Liver (tissue), 3 donors: Measurements from ENCODE around the gene PROB1.

Source experiments
- GABPA ChIP-seq, 2 donors: IDR thresholded peaks in 1 of 2; conservative IDR thresholded peaks in 1 of 2; 2 replicates each; pipeline ENCODE4 v1.6.1; 2016; ENCODE audit warnings: antibody characterized with exemption in 2 of 2, mild to moderate bottlenecking in 1 of 2, moderate library complexity in 1 of 2
- TF ChIP-seq, protein P1 (sequence below): fragments of 150-350 bp; IDR thresholded peaks from 2 replicates; pipeline ENCODE4 v1.5.1; 2017; ENCODE audit warnings: improper control_type of control experiment, low read depth, low read length; ENCODE audit not compliant: missing input control
- TF ChIP-seq, protein P2 (sequence below): IDR thresholded peaks from 2 replicates; pipeline ENCODE4 v1.6.1; 2016; ENCODE audit warnings: antibody characterized with exemption
- donor health status: healthy.
- donor health status: healthy.

DNA sequence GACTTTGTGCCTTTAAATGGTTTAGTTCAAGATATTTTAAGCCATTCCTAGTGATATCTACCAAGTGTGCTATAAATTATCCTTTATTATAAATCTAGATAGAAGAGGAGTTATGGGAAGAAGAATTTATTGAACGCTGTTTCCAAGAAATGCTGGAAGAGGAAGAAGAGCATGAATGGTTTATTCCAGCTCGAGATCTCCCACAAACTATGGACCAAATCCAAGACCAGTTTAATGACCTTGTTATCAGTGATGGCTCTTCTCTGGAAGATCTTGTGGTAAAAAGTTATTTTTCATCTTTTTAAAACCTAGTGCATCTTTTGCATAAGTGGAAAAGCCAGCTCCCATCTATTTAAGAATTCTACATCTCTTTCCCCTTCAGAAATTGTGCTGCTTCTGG is 30.4 kb downstream of the PROB1 start:
- TF ChIP-seq, protein P1, sequence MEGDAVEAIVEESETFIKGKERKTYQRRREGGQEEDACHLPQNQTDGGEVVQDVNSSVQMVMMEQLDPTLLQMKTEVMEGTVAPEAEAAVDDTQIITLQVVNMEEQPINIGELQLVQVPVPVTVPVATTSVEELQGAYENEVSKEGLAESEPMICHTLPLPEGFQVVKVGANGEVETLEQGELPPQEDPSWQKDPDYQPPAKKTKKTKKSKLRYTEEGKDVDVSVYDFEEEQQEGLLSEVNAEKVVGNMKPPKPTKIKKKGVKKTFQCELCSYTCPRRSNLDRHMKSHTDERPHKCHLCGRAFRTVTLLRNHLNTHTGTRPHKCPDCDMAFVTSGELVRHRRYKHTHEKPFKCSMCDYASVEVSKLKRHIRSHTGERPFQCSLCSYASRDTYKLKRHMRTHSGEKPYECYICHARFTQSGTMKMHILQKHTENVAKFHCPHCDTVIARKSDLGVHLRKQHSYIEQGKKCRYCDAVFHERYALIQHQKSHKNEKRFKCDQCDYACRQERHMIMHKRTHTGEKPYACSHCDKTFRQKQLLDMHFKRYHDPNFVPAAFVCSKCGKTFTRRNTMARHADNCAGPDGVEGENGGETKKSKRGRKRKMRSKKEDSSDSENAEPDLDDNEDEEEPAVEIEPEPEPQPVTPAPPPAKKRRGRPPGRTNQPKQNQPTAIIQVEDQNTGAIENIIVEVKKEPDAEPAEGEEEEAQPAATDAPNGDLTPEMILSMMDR, result no peak
- TF ChIP-seq GABPA (IDR thresholded peaks at IDR 0.05 in 1 of 2, conservative IDR thresholded peaks at IDR 0.05 in 1 of 2), result no peak
- TF ChIP-seq, protein P2, sequence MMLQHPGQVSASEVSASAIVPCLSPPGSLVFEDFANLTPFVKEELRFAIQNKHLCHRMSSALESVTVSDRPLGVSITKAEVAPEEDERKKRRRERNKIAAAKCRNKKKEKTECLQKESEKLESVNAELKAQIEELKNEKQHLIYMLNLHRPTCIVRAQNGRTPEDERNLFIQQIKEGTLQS, result no peak
